ENCODE measurements around the gene NCAM1.

The NCAM1 gene

GRCh38 chr11:113131036-113131775 lies 170.0 kb downstream of the NCAM1 start:
- DNase-seq (ENCODE audit: low read depth in 3 of 3): no peak

GRCh38 chr11:113133071-113133470 lies 171.9 kb downstream of the NCAM1 start:
- DNase-seq (ENCODE audit: low read depth in 3 of 3): no peak

DNA sequence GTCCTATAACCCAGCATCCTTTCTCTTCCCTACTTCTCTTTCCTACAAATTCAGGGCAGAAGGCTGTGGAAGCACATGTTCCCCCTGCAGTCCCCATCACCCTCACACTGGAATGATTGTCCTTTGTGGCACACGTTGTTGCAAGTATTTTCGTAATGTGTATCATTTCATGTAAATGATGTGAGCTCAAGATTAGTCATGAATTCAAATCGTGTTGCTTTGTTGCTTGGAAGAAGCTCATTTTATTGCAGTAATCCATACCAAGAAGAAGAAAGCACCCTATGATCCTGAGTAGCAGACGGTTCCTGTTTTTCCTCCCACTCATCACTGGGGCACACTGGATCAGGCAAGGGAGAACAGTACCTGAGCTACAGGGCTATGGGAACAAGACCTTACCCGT lies 173.4 kb downstream of the NCAM1 start:
- no peak for DNase-seq (ENCODE audit: low read depth in 3 of 3)

- no peak for DNase-seq (ENCODE audit: low read depth in 3 of 3)
Observed at GRCh38 chr11:113137713-113138529, 176.7 kb downstream of the NCAM1 start.

GRCh38 chr11:113138731-113139130 lies 177.5 kb downstream of the NCAM1 start:
- no peak for DNase-seq (ENCODE audit: low read depth in 3 of 3)

GRCh38 chr11:113141010-113141409 lies 179.8 kb downstream of the NCAM1 start:
- no peak for DNase-seq (ENCODE audit: low read depth in 3 of 3)

GRCh38 chr11:113142508-113142907 lies 181.3 kb downstream of the NCAM1 start:
- DNase-seq (ENCODE audit: low read depth in 3 of 3): no peak

DNA sequence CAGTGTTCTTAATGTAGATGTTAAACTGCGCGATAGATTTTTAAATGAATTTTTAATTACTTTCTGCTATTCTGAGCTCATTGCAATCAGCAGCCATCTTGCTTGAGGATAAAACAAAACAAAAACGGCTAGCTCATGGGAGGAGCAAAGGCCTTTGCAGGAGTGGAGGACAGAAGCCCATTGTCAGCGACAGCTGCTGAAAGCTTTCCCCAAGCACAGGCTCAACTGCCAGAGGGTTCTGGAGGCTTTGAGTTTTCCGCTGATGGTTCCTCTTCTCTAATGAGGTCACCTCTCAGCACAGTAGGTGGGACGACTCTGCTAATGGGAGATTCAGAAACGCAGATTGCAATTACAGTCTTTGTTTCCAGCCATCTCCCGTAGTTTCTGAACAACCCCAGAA lies 186.0 kb downstream of the NCAM1 start:
- DNase-seq (ENCODE audit: low read depth in 3 of 3): no peak

GRCh38 chr11:113148076-113148475 lies 186.9 kb downstream of the NCAM1 start:
- no peak for DNase-seq (ENCODE audit: low read depth in 3 of 3)

DNA sequence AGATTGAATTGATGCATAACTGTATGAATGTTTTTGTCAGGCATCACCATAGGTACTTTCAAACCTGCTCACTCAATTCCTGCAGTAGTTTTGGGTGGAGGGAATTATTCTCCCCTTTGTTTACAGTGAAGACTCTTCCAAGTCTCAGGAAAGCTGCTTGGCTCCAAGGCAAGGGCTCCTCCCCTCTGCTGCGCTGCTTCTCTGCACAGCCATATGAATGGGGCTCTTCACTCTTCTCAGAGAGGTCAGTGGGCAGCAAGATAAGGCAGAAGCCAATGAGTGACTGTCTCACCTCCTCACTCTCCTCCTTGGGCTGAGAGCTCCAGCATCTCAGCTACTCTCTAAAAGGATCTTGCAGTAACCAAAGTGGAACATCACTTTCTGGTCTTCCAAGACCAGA lies 187.4 kb downstream of the NCAM1 start:
- no peak for DNase-seq (ENCODE audit: low read depth in 3 of 3)

GRCh38 chr11:113151521-113151920 lies 190.3 kb downstream of the NCAM1 start:
- DNase-seq (ENCODE audit: low read depth in 3 of 3): no peak

DNA sequence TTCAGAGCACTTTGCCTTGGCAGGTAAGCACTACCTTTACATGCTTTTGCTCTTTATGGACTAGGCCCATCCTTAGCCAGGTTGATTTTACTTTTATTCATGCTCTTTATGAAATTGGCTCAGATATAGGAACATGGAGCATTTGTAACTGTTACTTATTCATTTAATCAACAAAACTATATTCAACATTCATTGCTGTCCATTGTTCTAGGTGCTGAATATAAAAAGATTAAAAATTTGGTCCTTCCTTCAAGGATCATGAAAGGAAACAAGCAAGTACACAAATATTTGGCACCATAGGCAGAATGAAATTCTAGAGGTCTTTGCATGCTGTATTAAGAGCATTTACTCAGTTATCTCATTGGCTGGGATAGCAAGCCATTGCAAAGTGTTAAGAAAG lies 191.3 kb downstream of the NCAM1 start:
- no peak for DNase-seq (ENCODE audit: low read depth in 3 of 3)

- no peak for DNase-seq (ENCODE audit: low read depth in 3 of 3)
Observed at GRCh38 chr11:113153847-113154246, 192.6 kb downstream of the NCAM1 start.

- no peak for DNase-seq (ENCODE audit: low read depth in 3 of 3)
Observed at GRCh38 chr11:113159988-113160807, 199.0 kb downstream of the NCAM1 start.

DNA sequence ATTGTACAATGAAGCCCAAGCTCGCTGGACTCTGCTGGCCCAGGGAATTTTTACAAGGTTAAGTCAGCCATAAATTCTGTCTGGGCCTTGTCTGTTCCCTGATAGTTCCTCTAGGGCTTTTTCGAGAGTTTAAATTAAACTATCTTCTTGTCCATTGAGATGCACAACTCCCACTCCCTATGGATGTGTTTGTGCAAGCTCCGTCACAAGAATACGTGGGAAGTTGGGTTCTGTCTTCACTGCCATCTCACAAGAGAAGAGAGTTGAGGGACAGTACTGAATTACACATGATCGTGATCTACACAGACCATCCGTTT lies 199.5 kb downstream of the NCAM1 start:
- no peak for DNase-seq (ENCODE audit: low read depth in 3 of 3)

GRCh38 chr11:113161711-113162591 lies 200.7 kb downstream of the NCAM1 start:
- no peak for DNase-seq (ENCODE audit: low read depth in 3 of 3)

DNA sequence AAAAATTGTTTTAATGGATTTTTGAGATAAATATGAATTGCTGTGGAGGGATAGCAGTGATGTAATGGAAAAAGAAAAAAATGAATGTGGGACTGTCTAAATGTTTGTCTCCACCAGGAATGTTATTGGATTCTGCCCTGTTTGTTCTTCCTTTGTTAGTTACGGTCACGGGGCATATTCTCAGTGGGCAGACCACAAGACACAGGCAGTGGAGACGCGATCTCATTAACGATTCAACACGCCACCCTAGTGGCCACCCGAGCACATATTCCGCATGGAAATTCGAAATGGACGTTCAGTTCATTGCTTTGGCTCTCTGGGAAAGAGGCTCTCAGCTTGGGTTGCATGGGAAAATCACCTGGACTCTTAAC lies 201.4 kb downstream of the NCAM1 start:
- DNase-seq (ENCODE audit: low read depth in 3 of 3): no peak

DNA sequence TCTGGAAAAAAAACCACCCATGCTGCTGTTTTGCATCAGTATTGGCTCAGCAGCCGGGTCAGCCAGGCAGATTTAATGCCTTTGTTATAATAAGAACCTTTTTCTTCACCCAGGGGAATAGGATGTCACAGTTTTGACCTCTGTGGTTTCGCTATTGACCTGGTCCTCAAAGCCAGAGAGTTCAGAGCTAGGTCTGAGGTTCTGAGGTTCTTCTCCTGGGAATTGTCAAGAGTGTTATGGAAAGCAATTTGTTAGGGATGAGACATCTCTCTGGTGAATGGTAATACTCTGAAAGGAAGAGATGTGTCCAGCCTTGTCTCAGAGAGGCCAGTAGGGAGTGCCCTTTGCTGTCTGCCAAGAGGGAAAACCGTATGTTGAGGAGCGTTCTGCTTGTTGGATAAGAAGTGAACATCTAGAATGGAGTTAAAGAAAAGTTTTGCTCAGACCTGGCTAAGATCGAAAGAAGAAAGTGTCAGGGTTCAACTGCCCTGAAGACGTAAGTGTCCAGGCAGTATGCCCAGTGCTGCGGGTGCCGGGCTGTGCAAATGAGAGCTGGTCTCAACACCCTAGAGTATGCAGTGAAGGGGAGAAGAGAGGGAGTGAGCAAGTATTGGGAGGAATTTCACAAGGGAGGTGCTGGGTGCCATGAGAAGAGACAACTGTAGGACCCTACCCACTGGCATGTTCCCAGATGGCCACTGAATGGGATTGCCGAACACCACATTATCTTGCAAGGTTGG lies 202.2 kb downstream of the NCAM1 start:
- DNase-seq (ENCODE audit: low read depth in 3 of 3): no peak

DNA sequence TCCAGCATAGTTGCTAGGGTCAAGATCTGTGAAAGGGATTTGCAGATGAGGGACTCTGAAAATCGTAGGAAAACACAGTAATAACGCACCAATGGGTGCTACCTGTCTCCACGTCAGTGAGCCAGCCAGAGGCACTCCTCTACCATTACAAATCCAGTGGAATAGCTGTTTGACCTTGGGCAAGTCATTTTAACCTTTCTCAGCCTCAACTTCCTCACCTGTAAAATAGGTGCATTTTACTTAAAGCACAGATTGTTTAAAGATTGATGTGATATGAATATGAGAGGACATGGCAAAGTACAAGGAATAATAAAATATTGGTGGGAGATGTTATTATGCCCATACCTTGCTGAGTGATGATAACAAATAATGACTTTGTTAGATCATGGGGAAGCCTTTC lies 205.1 kb downstream of the NCAM1 start:
- DNase-seq (ENCODE audit: low read depth in 3 of 3): no peak

DNA sequence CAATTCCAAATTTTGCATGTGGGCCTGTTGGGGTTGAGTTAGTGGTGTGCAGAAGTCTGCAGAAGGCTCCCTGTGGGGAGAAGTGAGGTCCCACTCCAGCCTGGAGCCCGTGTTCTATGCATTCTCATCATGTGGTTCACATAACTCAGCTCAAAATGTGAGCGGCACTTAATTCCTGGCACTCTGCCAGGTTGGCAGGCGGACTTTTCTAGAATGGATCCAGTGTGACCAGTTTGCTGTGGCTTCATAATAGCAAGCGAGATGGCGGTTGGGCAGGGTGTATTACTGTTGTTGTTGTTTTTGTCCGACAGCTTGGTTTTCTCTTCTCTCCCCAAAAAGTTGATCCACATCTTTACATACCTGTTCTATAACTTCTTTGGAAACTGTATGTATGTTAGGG lies 206.4 kb downstream of the NCAM1 start:
- DNase-seq (ENCODE audit: low read depth in 3 of 3): no peak
